Measurements from ENCODE around the gene GALNT17. TPM values are rescaled to one million over a fixed set of nuclear protein-coding genes. Genes with fewer than 3 reads are reported as not detected.

The GALNT17 gene
- total and polyA plus RNA-seq, 2 experiments from 2014 or later: 11.1 to 65.6 TPM

GRCh38 chr7:71553306-71553705, 421.4 kb downstream of the GALNT17 start:
- Histone ChIP-seq H3K79me2 (replicated peaks; ENCODE audit: insufficient read depth) (no peaks in the 10 kb centered on the region), H3F3A (replicated peaks; ENCODE audit: low read depth) (no peaks in the 10 kb centered on the region), H2AFZ (no peak overlapping the region), H3K4me1 (ENCODE audit: insufficient read depth) (peaks cover 5% of the 10 kb centered on the region), H3K9me2 (ENCODE audit: insufficient read depth) (no peaks in the 10 kb centered on the region; the same call in 1 of the 2 replicates), H4K20me1 (replicated peaks; ENCODE audit: insufficient read depth) (no peaks in the 10 kb centered on the region), H3K36me3 (ENCODE audit: insufficient read depth) (no peaks in the 10 kb centered on the region), H3K27ac (ENCODE audit: low read depth) (no peak overlapping the region), H3K4me3 (no peak overlapping the region), H3K4me2 (no peak overlapping the region), H3K27me3 (ENCODE audit: insufficient read depth) (no peaks in the 10 kb centered on the region)
- ATAC-seq (no peak), DNase-seq (ENCODE audit: low spot score) (no peak)
- H3K36me3 Mint-ChIP-seq (ENCODE audit: low read depth): peaks cover 32% of the 10 kb centered on the region
- H3K4me3 Mint-ChIP-seq: no peak overlapping the region
- no peak for TF ChIP-seq EZH2 (IDR thresholded peaks at IDR 0.05; ENCODE audit: low read depth, unreplicated experiment)
- TF ChIP-seq, protein P1, sequence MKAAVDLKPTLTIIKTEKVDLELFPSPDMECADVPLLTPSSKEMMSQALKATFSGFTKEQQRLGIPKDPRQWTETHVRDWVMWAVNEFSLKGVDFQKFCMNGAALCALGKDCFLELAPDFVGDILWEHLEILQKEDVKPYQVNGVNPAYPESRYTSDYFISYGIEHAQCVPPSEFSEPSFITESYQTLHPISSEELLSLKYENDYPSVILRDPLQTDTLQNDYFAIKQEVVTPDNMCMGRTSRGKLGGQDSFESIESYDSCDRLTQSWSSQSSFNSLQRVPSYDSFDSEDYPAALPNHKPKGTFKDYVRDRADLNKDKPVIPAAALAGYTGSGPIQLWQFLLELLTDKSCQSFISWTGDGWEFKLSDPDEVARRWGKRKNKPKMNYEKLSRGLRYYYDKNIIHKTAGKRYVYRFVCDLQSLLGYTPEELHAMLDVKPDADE (IDR thresholded peaks at IDR 0.05): no peak
- peaks cover 19% of the 10 kb centered on the region for H3K9me3 Mint-ChIP-seq
- H3K27ac Mint-ChIP-seq: no peak overlapping the region
- H3K4me1 Mint-ChIP-seq: peaks cover 5% of the 10 kb centered on the region
- peaks cover 6% of the 10 kb centered on the region for H3K27me3 Mint-ChIP-seq (ENCODE audit: insufficient read depth, low read depth, poor library complexity)

DNA sequence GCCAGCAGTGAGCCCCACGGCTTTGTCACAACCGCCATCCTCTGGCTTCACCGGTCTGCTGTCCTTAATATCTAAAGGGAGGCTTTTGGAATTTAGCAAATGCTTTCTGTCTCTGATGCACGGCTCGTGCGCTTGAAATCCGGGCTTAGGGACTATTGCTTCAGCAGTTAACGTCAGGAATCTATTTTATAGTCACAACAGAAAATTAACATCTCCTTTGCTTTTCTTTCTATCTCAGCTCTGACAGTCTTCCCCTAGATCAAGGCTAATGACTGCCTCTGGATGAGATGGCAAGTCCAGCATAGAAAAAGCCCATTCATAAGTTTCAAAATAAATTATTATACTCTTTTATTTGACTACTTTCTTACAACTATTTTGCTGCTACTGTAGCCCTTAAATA, 423.8 kb downstream of the GALNT17 start:
- peaks cover 27% of the 10 kb centered on the region for H3K4me1 ChIP-seq (ENCODE audit: insufficient read depth)
- H3K79me2 ChIP-seq (replicated peaks; ENCODE audit: insufficient read depth): 0 out of 2 replicates have a peak, but pooled peaks cover 5% of the 10 kb centered on the region
- no peak overlapping the region for H3K4me2 ChIP-seq
- no peak overlapping the region for H2AFZ ChIP-seq
- no peaks in the 10 kb centered on the region for H3K27me3 ChIP-seq (ENCODE audit: insufficient read depth)
- no peak for DNase-seq (ENCODE audit: low spot score)
- H4K20me1 ChIP-seq (replicated peaks; ENCODE audit: insufficient read depth): no peaks in the 10 kb centered on the region
- Mint-ChIP-seq H3K36me3 (ENCODE audit: low read depth) (peaks cover 21% of the 10 kb centered on the region), H3K27ac (no peak overlapping the region), H3K4me3 (no peak overlapping the region), H3K4me1 (peaks cover 22% of the 10 kb centered on the region), H3K9me3 (peaks cover 8% of the 10 kb centered on the region), H3K27me3 (ENCODE audit: insufficient read depth, low read depth, poor library complexity) (peaks cover 6% of the 10 kb centered on the region)
- H3K9me2 ChIP-seq (ENCODE audit: insufficient read depth): no peaks in the 10 kb centered on the region; the same call in 1 of the 2 replicates
- no peak for ATAC-seq
- H3K36me3 ChIP-seq (ENCODE audit: insufficient read depth): no peaks in the 10 kb centered on the region
- no peak overlapping the region for H3K4me3 ChIP-seq
- H3F3A ChIP-seq (replicated peaks; ENCODE audit: low read depth): no peaks in the 10 kb centered on the region; the same call in 1 of the 2 replicates
- 0 out of 2 replicates have a peak overlapping the region, but pooled peaks have one; percentile 50 for H3K27ac ChIP-seq (ENCODE audit: low read depth)
- no peak for TF ChIP-seq EZH2phosphoT487 (IDR thresholded peaks at IDR 0.05; ENCODE audit: unreplicated experiment)
- TF ChIP-seq, protein P1 (IDR thresholded peaks at IDR 0.05): no peak
- TF ChIP-seq POLR2AphosphoS5 (IDR thresholded peaks at IDR 0.05; ENCODE audit: low read depth): no peak
- TF ChIP-seq ZNF331 (CRISPR knock-in tag; IDR thresholded peaks at IDR 0.05; ENCODE audit: low read depth): no peak
- no peak for TF ChIP-seq CREB1 (CRISPR knock-in tag; IDR thresholded peaks at IDR 0.05; ENCODE audit: low read depth)
- TF ChIP-seq ZNF114 (CRISPR knock-in tag; IDR thresholded peaks at IDR 0.05): no peak
- no peak for TF ChIP-seq REST (IDR thresholded peaks at IDR 0.05; ENCODE audit: unreplicated experiment)
- TF ChIP-seq, protein P2, sequence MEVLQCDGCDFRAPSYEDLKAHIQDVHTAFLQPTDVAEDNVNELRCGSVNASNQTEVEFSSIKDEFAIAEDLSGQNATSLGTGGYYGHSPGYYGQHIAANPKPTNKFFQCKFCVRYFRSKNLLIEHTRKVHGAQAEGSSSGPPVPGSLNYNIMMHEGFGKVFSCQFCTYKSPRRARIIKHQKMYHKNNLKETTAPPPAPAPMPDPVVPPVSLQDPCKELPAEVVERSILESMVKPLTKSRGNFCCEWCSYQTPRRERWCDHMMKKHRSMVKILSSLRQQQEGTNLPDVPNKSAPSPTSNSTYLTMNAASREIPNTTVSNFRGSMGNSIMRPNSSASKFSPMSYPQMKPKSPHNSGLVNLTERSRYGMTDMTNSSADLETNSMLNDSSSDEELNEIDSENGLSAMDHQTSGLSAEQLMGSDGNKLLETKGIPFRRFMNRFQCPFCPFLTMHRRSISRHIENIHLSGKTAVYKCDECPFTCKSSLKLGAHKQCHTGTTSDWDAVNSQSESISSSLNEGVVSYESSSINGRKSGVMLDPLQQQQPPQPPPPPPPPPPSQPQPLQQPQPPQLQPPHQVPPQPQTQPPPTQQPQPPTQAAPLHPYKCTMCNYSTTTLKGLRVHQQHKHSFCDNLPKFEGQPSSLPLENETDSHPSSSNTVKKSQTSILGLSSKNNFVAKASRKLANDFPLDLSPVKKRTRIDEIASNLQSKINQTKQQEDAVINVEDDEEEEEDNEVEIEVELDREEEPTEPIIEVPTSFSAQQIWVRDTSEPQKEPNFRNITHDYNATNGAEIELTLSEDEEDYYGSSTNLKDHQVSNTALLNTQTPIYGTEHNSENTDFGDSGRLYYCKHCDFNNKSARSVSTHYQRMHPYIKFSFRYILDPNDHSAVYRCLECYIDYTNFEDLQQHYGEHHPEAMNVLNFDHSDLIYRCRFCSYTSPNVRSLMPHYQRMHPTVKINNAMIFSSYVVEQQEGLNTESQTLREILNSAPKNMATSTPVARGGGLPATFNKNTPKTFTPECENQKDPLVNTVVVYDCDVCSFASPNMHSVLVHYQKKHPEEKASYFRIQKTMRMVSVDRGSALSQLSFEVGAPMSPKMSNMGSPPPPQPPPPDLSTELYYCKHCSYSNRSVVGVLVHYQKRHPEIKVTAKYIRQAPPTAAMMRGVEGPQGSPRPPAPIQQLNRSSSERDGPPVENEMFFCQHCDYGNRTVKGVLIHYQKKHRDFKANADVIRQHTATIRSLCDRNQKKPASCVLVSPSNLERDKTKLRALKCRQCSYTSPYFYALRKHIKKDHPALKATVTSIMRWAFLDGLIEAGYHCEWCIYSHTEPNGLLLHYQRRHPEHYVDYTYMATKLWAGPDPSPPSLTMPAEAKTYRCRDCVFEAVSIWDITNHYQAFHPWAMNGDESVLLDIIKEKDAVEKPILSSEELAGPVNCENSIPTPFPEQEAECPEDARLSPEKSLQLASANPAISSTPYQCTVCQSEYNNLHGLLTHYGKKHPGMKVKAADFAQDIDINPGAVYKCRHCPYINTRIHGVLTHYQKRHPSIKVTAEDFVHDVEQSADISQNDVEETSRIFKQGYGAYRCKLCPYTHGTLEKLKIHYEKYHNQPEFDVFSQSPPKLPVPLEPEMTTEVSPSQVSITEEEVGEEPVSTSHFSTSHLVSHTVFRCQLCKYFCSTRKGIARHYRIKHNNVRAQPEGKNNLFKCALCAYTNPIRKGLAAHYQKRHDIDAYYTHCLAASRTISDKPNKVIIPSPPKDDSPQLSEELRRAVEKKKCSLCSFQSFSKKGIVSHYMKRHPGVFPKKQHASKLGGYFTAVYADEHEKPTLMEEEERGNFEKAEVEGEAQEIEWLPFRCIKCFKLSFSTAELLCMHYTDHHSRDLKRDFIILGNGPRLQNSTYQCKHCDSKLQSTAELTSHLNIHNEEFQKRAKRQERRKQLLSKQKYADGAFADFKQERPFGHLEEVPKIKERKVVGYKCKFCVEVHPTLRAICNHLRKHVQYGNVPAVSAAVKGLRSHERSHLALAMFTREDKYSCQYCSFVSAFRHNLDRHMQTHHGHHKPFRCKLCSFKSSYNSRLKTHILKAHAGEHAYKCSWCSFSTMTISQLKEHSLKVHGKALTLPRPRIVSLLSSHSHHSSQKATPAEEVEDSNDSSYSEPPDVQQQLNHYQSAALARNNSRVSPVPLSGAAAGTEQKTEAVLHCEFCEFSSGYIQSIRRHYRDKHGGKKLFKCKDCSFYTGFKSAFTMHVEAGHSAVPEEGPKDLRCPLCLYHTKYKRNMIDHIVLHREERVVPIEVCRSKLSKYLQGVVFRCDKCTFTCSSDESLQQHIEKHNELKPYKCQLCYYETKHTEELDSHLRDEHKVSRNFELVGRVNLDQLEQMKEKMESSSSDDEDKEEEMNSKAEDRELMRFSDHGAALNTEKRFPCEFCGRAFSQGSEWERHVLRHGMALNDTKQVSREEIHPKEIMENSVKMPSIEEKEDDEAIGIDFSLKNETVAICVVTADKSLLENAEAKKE (CRISPR knock-in tag; IDR thresholded peaks at IDR 0.05): no peak

All from GM23338 (cell line).